Measurements from ENCODE around the gene DNAJC6. TPM values are rescaled to one million over a fixed set of nuclear protein-coding genes. Genes with fewer than 3 reads are reported as not detected.

DNAJC6 gene
- total RNA-seq, 4 donors from 2014 or later = 0.11 to 1.3 (median 0.34) TPM

DNA sequence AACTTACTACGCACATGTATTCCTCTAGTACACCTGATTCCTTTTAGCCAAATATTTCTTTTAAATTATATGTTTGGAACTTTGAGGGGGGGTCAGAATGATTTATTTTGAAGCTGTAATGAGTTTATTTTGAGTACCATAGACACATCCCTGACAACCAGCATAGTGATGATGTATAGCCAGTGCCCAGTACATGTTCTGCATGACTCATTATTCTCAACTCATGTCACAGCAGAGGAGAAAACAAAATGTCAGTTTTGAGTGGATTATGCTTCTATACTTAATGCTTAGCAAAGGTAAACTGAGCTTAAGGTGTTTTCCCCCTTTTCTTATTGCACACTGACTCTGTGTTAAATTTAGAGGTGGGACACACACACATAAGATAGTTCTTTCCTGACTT is 88.7 kb downstream of the DNAJC6 start:
- Histone ChIP-seq H3K4me3 (no peak overlapping the region), H3K36me3 (no peaks in the 10 kb centered on the region), H3K9me3 (no peaks in the 10 kb centered on the region), H3K4me1 (no peaks in the 10 kb centered on the region), H3K27me3 (no peaks in the 10 kb centered on the region), H3K27ac (no peak overlapping the region)
- intact Hi-C loops (cut with DNase I) = no loop called here
- WGBS, 2 donors = 95 to 100% methylated on average over 1 of the region's 1 CpG
- no peak for DNase-seq
- TF ChIP-seq, protein P1, sequence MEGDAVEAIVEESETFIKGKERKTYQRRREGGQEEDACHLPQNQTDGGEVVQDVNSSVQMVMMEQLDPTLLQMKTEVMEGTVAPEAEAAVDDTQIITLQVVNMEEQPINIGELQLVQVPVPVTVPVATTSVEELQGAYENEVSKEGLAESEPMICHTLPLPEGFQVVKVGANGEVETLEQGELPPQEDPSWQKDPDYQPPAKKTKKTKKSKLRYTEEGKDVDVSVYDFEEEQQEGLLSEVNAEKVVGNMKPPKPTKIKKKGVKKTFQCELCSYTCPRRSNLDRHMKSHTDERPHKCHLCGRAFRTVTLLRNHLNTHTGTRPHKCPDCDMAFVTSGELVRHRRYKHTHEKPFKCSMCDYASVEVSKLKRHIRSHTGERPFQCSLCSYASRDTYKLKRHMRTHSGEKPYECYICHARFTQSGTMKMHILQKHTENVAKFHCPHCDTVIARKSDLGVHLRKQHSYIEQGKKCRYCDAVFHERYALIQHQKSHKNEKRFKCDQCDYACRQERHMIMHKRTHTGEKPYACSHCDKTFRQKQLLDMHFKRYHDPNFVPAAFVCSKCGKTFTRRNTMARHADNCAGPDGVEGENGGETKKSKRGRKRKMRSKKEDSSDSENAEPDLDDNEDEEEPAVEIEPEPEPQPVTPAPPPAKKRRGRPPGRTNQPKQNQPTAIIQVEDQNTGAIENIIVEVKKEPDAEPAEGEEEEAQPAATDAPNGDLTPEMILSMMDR (IDR thresholded peaks at IDR 0.05) = no peak
- no peak for TF ChIP-seq POLR2A (IDR thresholded peaks at IDR 0.05)

DNA sequence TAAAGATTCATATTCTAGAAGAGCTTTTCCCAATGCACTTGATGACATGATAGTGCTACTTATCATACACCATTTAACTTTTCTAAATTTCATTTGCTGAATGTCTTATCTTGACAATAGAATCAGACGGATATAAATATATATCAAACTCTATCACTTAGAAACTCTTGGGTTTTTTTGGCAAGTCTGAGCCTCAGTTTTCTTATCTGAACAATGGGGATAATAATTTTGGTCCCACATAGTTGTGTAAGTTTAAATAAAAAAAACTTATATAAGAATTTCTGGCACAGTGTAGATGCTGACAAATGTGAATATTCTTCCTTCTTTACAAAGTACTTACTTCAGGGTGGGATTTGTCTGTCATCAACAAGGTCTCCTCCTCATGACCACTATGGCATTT is 89.7 kb downstream of the DNAJC6 start:
- no peak overlapping the region for H3K27ac ChIP-seq
- TF ChIP-seq, protein P1 (IDR thresholded peaks at IDR 0.05) = no peak
- TF ChIP-seq POLR2A (IDR thresholded peaks at IDR 0.05) = no peak
- H3K27me3 ChIP-seq = no peaks in the 10 kb centered on the region
- 78 to 91% methylated on average over 1 of the region's 1 CpG for WGBS, 2 donors
- no peaks in the 10 kb centered on the region for H3K4me1 ChIP-seq
- no peaks in the 10 kb centered on the region for H3K9me3 ChIP-seq
- intact Hi-C loops (cut with DNase I) = no loop called here
- no peaks in the 10 kb centered on the region for H3K36me3 ChIP-seq
- DNase-seq = no peak
- no peak overlapping the region for H3K4me3 ChIP-seq

DNA sequence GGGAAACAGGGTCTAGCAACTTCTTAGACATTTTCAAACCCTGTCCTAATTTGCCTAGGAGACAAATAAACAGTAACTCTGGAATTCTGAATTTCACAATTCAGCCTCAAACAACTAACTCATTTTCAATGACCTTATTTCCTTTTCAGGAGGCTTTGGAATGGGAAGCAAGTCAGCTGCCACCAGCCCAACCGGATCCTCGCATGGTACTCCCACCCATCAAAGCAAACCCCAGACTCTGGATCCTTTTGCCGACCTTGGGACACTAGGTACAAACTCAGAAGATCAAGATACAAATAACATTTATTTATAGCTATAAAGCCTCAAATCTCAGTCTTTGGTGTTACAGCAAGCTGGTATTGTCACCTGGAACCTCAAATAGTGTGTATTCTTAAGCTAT is 92.3 kb downstream of the DNAJC6 start:
- Histone ChIP-seq H3K9me3 (no peaks in the 10 kb centered on the region), H3K4me1 (no peaks in the 10 kb centered on the region), H3K36me3 (no peaks in the 10 kb centered on the region), H3K27ac (no peak overlapping the region), H3K4me3 (no peak overlapping the region), H3K27me3 (no peaks in the 10 kb centered on the region)
- no peak for DNase-seq
- WGBS, 2 donors = 67 to 100% methylated on average over 3 of the region's 3 CpGs
- TF ChIP-seq, protein P1 (IDR thresholded peaks at IDR 0.05) = no peak
- TF ChIP-seq POLR2A (IDR thresholded peaks at IDR 0.05) = no peak
- intact Hi-C loops (cut with DNase I) = no loop called here

DNA sequence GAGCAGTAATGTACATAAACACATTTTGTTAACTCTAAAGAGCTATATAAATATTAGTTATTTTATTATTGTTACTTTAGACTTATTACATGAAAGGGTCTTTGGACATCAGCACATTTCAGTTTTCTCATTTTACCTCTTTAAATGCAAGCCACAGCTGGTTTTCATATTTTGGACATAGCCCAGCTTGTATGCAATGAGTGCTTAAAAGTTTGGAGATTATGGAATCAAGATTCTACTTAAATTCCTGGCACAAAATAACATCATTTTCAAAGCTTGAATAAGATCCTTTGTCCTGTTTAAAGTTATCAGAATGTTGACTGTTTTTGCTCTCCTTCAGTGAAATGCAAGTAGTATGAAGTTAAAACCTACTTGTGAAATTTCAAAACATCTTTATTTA is 95.6 kb downstream of the DNAJC6 start:
- H3K27ac ChIP-seq = no peak overlapping the region
- H3K4me1 ChIP-seq = no peaks in the 10 kb centered on the region
- H3K36me3 ChIP-seq = no peaks in the 10 kb centered on the region
- DNase-seq = no peak
- H3K27me3 ChIP-seq = no peaks in the 10 kb centered on the region
- H3K4me3 ChIP-seq = no peak overlapping the region
- intact Hi-C loops (cut with DNase I) = no loop called here
- H3K9me3 ChIP-seq = no peaks in the 10 kb centered on the region
- TF ChIP-seq, protein P1 (IDR thresholded peaks at IDR 0.05) = no peak
- no peak for TF ChIP-seq POLR2A (IDR thresholded peaks at IDR 0.05)

DNA sequence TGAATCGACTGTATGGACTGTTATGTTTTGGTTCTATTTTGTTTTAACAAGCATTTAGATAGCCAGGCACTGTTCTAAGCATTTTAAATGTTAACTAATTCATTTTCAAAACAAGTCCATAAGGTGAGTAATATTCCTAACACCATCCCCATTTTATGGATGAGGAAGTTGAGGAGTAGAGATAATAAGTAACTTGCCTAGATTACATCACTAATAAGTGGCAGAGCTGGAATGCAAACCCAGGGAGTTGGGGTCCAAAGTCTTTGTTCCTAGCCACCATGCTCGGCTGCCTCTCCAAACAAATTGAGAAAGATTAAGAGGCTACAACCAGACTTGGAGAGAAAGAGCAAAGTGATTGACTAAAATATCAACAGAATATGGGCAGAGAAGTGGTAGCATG is 98.5 kb downstream of the DNAJC6 start:
- no peaks in the 10 kb centered on the region for H3K9me3 ChIP-seq
- intact Hi-C loops (cut with DNase I) = no loop called here
- 70 to 78% methylated on average over 2 of the region's 2 CpGs for WGBS, 2 donors
- H3K36me3 ChIP-seq = no peaks in the 10 kb centered on the region
- no peak overlapping the region for H3K27ac ChIP-seq
- no peaks in the 10 kb centered on the region for H3K27me3 ChIP-seq
- H3K4me1 ChIP-seq = no peaks in the 10 kb centered on the region
- DNase-seq = no peak
- no peak overlapping the region for H3K4me3 ChIP-seq
- TF ChIP-seq, protein P1 (IDR thresholded peaks at IDR 0.05) = no peak
- TF ChIP-seq POLR2A (IDR thresholded peaks at IDR 0.05) = no peak

Data from esophagus squamous epithelium (tissue), 5 donors.